GM19438 (cell line): ENCODE data around the gene UPF3B.
A peak's percentile ranks its signal among the peaks of the same experiment; 100 is the strongest.
"Not testable (repeated sequence)": the region's sequence is repeated elsewhere in the genome, so short reads cannot be mapped to it uniquely, and the experiment has no call there.

Source experiments
- ATAC-seq: cut with Tn5 transposase; IDR thresholded peaks from one replicate; pipeline ENCODE4 v1.9.1; 2021; ENCODE audit warnings: low read depth; ENCODE audit not compliant: unreplicated experiment

The UPF3B gene

GRCh38 chrX:119852382-119853353 lies at the start of gene UPF3B:
Gene UPF3B (minus strand): TSS chrX:119852963. CDS start chrX:119852928, 35 bp downstream.
- peak; percentile 96 for ATAC-seq

GRCh38 chrX:119900976-119901375 lies 48.2 kb upstream of the UPF3B start:
- no peak for ATAC-seq

GRCh38 chrX:119899125-119899524 lies 46.4 kb upstream of the UPF3B start:
- no peak for ATAC-seq

- ATAC-seq = no peak
Observed at GRCh38 chrX:119895843-119896326, 43.1 kb upstream of the UPF3B start, which contains the start of gene AKAP14. Gene AKAP14 (plus strand): TSS chrX:119895893. CDS start chrX:119903224, 7,331 bp downstream.

- not testable (repeated sequence) for ATAC-seq
Observed at GRCh38 chrX:119891961-119892692, 39.4 kb upstream of the UPF3B start.

- ATAC-seq = not testable (repeated sequence)
Observed at GRCh38 chrX:119890626-119891025, 37.9 kb upstream of the UPF3B start.

GRCh38 chrX:119887721-119888425 lies 35.1 kb upstream of the UPF3B start:
- ATAC-seq = peak; percentile 85

GRCh38 chrX:119885554-119886428 lies 33.0 kb upstream of the UPF3B start:
- no peak for ATAC-seq

- peak; percentile 85 for ATAC-seq
Observed at GRCh38 chrX:119880552-119881437, 28.0 kb upstream of the UPF3B start.

- ATAC-seq = peak; percentile 59
Observed at GRCh38 chrX:119880076-119880475, 27.3 kb upstream of the UPF3B start.

- no peak for ATAC-seq
Observed at GRCh38 chrX:119878740-119879139, 26.0 kb upstream of the UPF3B start.

- ATAC-seq = peak; percentile 85
Observed at GRCh38 chrX:119871599-119872395, 19.0 kb upstream of the UPF3B start, which contains the start of the genes NDUFA1 and RNF113A. Gene NDUFA1 (plus strand): TSS chrX:119871832. CDS start chrX:119871912, 80 bp downstream. Gene RNF113A (minus strand): TSS chrX:119871733. CDS start chrX:119871613, 120 bp downstream.

- ATAC-seq = peak; percentile 36
Observed at GRCh38 chrX:119871245-119871598, 18.5 kb upstream of the UPF3B start.

- ATAC-seq = no peak
Observed at GRCh38 chrX:119870626-119871131, 17.9 kb upstream of the UPF3B start.

GRCh38 chrX:119853444-119853843 lies 681 bp upstream of the UPF3B start:
- no peak for ATAC-seq

GRCh38 chrX:119833905-119834304 lies 18.9 kb downstream of the UPF3B start:
- ATAC-seq = no peak

GRCh38 chrX:119828446-119828845 lies 24.3 kb downstream of the UPF3B start:
- ATAC-seq = no peak
